ENCODE results near the gene ITPR1.
"Not testable (repeated sequence)": the region's sequence is repeated elsewhere in the genome, so short reads cannot be mapped to it uniquely, and the experiment has no call there.

Gene ITPR1

GRCh38 chr3:4589475-4590097 is 96.4 kb downstream of the ITPR1 start:
- Mint-ChIP-seq H3K27ac (no peak overlapping the region), H3K9me3 (peaks cover 5% of the 10 kb centered on the region), H3K27me3 (ENCODE audit: low read depth) (no peaks in the 10 kb centered on the region), H3K4me1 (ENCODE audit: low read depth) (peaks cover 19% of the 10 kb centered on the region), H3K36me3 (ENCODE audit: low read depth) (peaks cover 7% of the 10 kb centered on the region), H3K4me3 (no peak overlapping the region)

- not testable (repeated sequence) for H3K36me3 Mint-ChIP-seq (ENCODE audit: low read depth); H3K4me3 Mint-ChIP-seq; H3K27ac Mint-ChIP-seq; H3K9me3 Mint-ChIP-seq; H3K27me3 Mint-ChIP-seq (ENCODE audit: low read depth)
- peaks cover 13% of the 10 kb centered on the region for H3K4me1 Mint-ChIP-seq (ENCODE audit: low read depth)
These were observed 97.7 kb downstream of the ITPR1 start for GRCh38 chr3:4590849-4591248.

- H3K36me3 Mint-ChIP-seq (ENCODE audit: low read depth) = peaks cover 6% of the 10 kb centered on the region
- H3K4me1 Mint-ChIP-seq (ENCODE audit: low read depth) = peaks cover 12% of the 10 kb centered on the region
- H3K4me3 Mint-ChIP-seq = no peak overlapping the region
- H3K9me3 Mint-ChIP-seq = peaks cover 5% of the 10 kb centered on the region
- no peak overlapping the region for H3K27ac Mint-ChIP-seq
- H3K27me3 Mint-ChIP-seq (ENCODE audit: low read depth) = no peaks in the 10 kb centered on the region
These were observed 98.5 kb downstream of the ITPR1 start for GRCh38 chr3:4591669-4592068.

GRCh38 chr3:4593014-4593413 is 99.9 kb downstream of the ITPR1 start:
- Mint-ChIP-seq H3K4me1 (ENCODE audit: low read depth) (peaks cover 9% of the 10 kb centered on the region), H3K27ac (no peak overlapping the region), H3K9me3 (peaks cover 5% of the 10 kb centered on the region), H3K27me3 (ENCODE audit: low read depth) (no peaks in the 10 kb centered on the region), H3K36me3 (ENCODE audit: low read depth) (peaks cover 6% of the 10 kb centered on the region), H3K4me3 (no peak overlapping the region)

GRCh38 chr3:4595710-4596113 is 102.6 kb downstream of the ITPR1 start:
- no peaks in the 10 kb centered on the region for H3K27me3 Mint-ChIP-seq (ENCODE audit: low read depth)
- H3K9me3 Mint-ChIP-seq = peaks cover 13% of the 10 kb centered on the region
- H3K27ac Mint-ChIP-seq = no peak overlapping the region
- H3K4me3 Mint-ChIP-seq = no peak overlapping the region
- H3K36me3 Mint-ChIP-seq (ENCODE audit: low read depth) = peaks cover 5% of the 10 kb centered on the region
- H3K4me1 Mint-ChIP-seq (ENCODE audit: low read depth) = peaks cover 2% of the 10 kb centered on the region

GRCh38 chr3:4596612-4597011 is 103.5 kb downstream of the ITPR1 start:
- no peaks in the 10 kb centered on the region for H3K4me1 Mint-ChIP-seq (ENCODE audit: low read depth)

GRCh38 chr3:4597208-4597985 is 104.2 kb downstream of the ITPR1 start:
- H3K4me3 Mint-ChIP-seq = no peak overlapping the region
- no peaks in the 10 kb centered on the region for H3K27me3 Mint-ChIP-seq (ENCODE audit: low read depth)
- H3K36me3 Mint-ChIP-seq (ENCODE audit: low read depth) = no peaks in the 10 kb centered on the region
- no peak overlapping the region for H3K27ac Mint-ChIP-seq
- no peaks in the 10 kb centered on the region for H3K4me1 Mint-ChIP-seq (ENCODE audit: low read depth)
- peaks cover 9% of the 10 kb centered on the region for H3K9me3 Mint-ChIP-seq

More at GRCh38 chr3:4596612-4597011, 103.5 kb downstream of the ITPR1 start:
- H3K27me3 Mint-ChIP-seq (ENCODE audit: low read depth) = no peaks in the 10 kb centered on the region
- no peak overlapping the region for H3K4me3 Mint-ChIP-seq
- H3K9me3 Mint-ChIP-seq = peaks cover 9% of the 10 kb centered on the region
- H3K27ac Mint-ChIP-seq = no peak overlapping the region
- peaks cover under 1% of the 10 kb centered on the region for H3K36me3 Mint-ChIP-seq (ENCODE audit: low read depth)

- not testable (repeated sequence) for H3K36me3 Mint-ChIP-seq (ENCODE audit: low read depth); H3K4me3 Mint-ChIP-seq; H3K27ac Mint-ChIP-seq; H3K9me3 Mint-ChIP-seq; H3K4me1 Mint-ChIP-seq (ENCODE audit: low read depth); H3K27me3 Mint-ChIP-seq (ENCODE audit: low read depth)
These were observed 105.1 kb downstream of the ITPR1 start for GRCh38 chr3:4598232-4598631.

- Mint-ChIP-seq H3K27me3 (ENCODE audit: low read depth) (no peaks in the 10 kb centered on the region), H3K9me3 (peaks cover 9% of the 10 kb centered on the region), H3K4me1 (ENCODE audit: low read depth) (no peaks in the 10 kb centered on the region), H3K4me3 (no peak overlapping the region), H3K36me3 (ENCODE audit: low read depth) (no peaks in the 10 kb centered on the region), H3K27ac (no peak overlapping the region)
These were observed 106.5 kb downstream of the ITPR1 start for GRCh38 chr3:4599612-4600011.

- H3K27ac Mint-ChIP-seq = no peak overlapping the region
- peaks cover 9% of the 10 kb centered on the region for H3K9me3 Mint-ChIP-seq
- no peaks in the 10 kb centered on the region for H3K4me1 Mint-ChIP-seq (ENCODE audit: low read depth)
- H3K4me3 Mint-ChIP-seq = no peak overlapping the region
- H3K27me3 Mint-ChIP-seq (ENCODE audit: low read depth) = no peaks in the 10 kb centered on the region
- no peaks in the 10 kb centered on the region for H3K36me3 Mint-ChIP-seq (ENCODE audit: low read depth)
These were observed 107.3 kb downstream of the ITPR1 start for GRCh38 chr3:4600493-4600892.

GRCh38 chr3:4601892-4602291 is 108.7 kb downstream of the ITPR1 start:
- no peaks in the 10 kb centered on the region for H3K4me1 Mint-ChIP-seq (ENCODE audit: low read depth)
- H3K36me3 Mint-ChIP-seq (ENCODE audit: low read depth) = no peaks in the 10 kb centered on the region
- H3K27ac Mint-ChIP-seq = no peak overlapping the region
- H3K4me3 Mint-ChIP-seq = no peak overlapping the region
- H3K27me3 Mint-ChIP-seq (ENCODE audit: low read depth) = no peaks in the 10 kb centered on the region
- peaks cover 9% of the 10 kb centered on the region for H3K9me3 Mint-ChIP-seq

GRCh38 chr3:4604693-4605092 is 111.5 kb downstream of the ITPR1 start:
- Mint-ChIP-seq H3K9me3 (peaks cover 9% of the 10 kb centered on the region), H3K4me1 (ENCODE audit: low read depth) (no peaks in the 10 kb centered on the region), H3K4me3 (no peak overlapping the region), H3K27ac (no peak overlapping the region), H3K27me3 (ENCODE audit: low read depth) (no peaks in the 10 kb centered on the region), H3K36me3 (ENCODE audit: low read depth) (no peaks in the 10 kb centered on the region)

GRCh38 chr3:4606911-4607310 is 113.8 kb downstream of the ITPR1 start:
- no peak overlapping the region for H3K27ac Mint-ChIP-seq
- no peak overlapping the region for H3K4me3 Mint-ChIP-seq

GRCh38 chr3:4613366-4613765 is 120.2 kb downstream of the ITPR1 start:
- Mint-ChIP-seq H3K27me3 (ENCODE audit: low read depth) (no peaks in the 10 kb centered on the region), H3K27ac (no peak overlapping the region), H3K4me1 (ENCODE audit: low read depth) (no peaks in the 10 kb centered on the region), H3K4me3 (no peak overlapping the region), H3K9me3 (no peaks in the 10 kb centered on the region), H3K36me3 (ENCODE audit: low read depth) (no peaks in the 10 kb centered on the region)

More at GRCh38 chr3:4606911-4607310, 113.8 kb downstream of the ITPR1 start:
- no peaks in the 10 kb centered on the region for H3K27me3 Mint-ChIP-seq (ENCODE audit: low read depth)
- H3K36me3 Mint-ChIP-seq (ENCODE audit: low read depth) = no peaks in the 10 kb centered on the region
- no peaks in the 10 kb centered on the region for H3K9me3 Mint-ChIP-seq
- H3K4me1 Mint-ChIP-seq (ENCODE audit: low read depth) = no peaks in the 10 kb centered on the region

- H3K27me3 Mint-ChIP-seq (ENCODE audit: low read depth) = no peaks in the 10 kb centered on the region
- H3K9me3 Mint-ChIP-seq = no peaks in the 10 kb centered on the region
- H3K36me3 Mint-ChIP-seq (ENCODE audit: low read depth) = no peaks in the 10 kb centered on the region
- H3K4me1 Mint-ChIP-seq (ENCODE audit: low read depth) = no peaks in the 10 kb centered on the region
- H3K4me3 Mint-ChIP-seq = no peak overlapping the region
- no peak overlapping the region for H3K27ac Mint-ChIP-seq
These were observed 120.9 kb downstream of the ITPR1 start for GRCh38 chr3:4614070-4614469.
